VCaP (cell line): ENCODE measurements around the gene SORT1.
"Not testable (repeated sequence)": the region's sequence is repeated elsewhere in the genome, so short reads cannot be mapped to it uniquely, and the experiment has no call there.

Experiments used
- H3K27ac ChIP-seq: fragments of 450-650 bp; 2 replicates; pipeline ENCODE4 v1.5.1; 2017
- TF ChIP-seq, protein P1 (sequence below): fragments of 450-650 bp; conservative IDR thresholded peaks from 2 replicates; pipeline ENCODE4 v1.5.1; 2017; ENCODE audit warnings: mild to moderate bottlenecking, moderate library complexity

The SORT1 gene

DNA sequence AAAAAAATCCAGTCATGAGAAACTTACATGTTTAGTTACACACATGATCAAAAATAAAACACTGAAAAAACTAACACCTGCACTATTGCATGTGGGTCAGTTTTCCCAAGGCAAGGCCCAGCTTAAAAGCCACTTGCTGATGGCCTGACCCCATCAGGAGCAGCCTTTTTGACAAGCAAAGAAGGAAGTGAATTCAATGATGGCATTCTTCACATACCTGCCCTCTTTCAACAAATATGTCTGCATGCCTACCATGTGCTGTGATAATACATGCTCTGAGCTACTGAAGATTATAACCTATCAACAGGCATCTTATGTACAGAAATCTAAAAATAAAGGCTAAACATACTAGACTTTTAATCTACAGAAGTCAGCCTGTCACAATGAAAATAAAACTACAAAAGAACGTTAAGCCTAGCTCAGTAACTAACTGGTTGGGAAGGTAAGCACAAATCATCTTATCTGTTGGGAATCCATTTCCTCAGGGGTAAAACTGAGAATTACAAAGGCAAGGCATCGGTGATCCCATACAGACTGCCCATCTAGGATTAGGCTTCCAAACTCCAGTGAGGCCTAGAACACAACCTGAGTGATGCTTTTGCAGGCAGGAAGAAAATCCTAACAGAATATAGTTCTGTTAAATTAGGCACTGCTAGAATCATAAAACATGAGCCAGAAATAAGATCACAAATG lies 14.5 kb downstream of the SORT1 start:
- TF ChIP-seq, protein P1, sequence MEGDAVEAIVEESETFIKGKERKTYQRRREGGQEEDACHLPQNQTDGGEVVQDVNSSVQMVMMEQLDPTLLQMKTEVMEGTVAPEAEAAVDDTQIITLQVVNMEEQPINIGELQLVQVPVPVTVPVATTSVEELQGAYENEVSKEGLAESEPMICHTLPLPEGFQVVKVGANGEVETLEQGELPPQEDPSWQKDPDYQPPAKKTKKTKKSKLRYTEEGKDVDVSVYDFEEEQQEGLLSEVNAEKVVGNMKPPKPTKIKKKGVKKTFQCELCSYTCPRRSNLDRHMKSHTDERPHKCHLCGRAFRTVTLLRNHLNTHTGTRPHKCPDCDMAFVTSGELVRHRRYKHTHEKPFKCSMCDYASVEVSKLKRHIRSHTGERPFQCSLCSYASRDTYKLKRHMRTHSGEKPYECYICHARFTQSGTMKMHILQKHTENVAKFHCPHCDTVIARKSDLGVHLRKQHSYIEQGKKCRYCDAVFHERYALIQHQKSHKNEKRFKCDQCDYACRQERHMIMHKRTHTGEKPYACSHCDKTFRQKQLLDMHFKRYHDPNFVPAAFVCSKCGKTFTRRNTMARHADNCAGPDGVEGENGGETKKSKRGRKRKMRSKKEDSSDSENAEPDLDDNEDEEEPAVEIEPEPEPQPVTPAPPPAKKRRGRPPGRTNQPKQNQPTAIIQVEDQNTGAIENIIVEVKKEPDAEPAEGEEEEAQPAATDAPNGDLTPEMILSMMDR = no peak
- no peak overlapping the region for H3K27ac ChIP-seq

DNA sequence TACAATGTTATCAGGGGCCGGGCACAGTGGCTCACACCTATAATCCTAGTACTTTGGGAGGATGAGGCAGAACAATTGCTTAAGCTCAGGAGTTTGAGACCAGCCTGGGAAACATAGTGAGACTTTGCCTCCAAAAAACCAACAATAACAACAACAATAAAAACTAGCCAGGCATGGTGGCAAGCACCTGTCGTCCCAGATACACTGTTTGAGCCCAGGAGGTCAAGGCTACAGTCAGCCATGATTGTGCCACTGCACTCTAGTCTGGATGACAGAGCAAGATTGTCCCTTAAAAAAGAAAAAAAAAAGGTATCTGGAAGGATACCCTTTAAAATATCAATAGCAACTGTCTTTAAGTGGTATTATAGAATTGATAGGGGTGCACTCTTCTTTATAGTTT lies 16.1 kb downstream of the SORT1 start:
- TF ChIP-seq, protein P1 = no peak
- H3K27ac ChIP-seq = no peak overlapping the region

DNA sequence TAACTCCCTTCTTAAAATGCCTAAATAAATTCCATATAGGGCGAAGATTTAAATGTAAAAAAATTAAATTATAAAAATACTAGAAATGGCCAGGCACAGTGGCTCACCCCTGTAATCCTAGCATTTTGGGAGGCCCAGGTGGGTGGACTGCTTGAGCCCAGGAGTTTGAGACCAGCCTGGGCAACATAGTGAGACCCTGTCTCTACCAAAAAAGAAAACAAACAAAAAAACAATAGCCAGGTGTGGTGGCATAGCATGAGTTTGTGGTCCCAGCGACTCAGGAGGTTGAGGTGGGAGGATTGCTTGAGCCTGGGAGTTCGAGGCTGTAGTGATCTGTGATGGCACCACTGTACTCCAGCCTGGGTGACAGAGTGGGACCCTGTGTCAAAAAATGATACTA lies 17.8 kb downstream of the SORT1 start:
- TF ChIP-seq, protein P1 = no peak
- no peak overlapping the region for H3K27ac ChIP-seq

DNA sequence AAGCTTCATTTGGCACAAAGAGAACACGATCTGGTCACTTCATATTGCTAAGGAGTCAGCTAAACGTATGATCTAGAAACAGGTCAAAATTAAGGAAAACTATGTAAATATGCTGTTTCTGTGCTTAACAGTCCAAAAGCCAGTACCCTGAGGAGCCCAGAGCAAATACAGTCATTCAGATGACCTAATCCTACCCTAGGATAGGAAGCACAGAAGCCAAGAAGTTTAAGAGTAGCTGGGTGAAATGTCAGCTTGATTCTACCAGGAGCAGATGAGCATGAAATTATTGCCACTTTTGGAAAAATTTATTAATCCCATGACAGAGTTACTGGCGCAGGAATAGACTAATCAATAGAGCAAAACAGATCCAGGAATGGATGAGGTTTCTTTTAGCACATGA lies 18.3 kb downstream of the SORT1 start:
- H3K27ac ChIP-seq = no peak overlapping the region
- TF ChIP-seq, protein P1 = no peak

DNA sequence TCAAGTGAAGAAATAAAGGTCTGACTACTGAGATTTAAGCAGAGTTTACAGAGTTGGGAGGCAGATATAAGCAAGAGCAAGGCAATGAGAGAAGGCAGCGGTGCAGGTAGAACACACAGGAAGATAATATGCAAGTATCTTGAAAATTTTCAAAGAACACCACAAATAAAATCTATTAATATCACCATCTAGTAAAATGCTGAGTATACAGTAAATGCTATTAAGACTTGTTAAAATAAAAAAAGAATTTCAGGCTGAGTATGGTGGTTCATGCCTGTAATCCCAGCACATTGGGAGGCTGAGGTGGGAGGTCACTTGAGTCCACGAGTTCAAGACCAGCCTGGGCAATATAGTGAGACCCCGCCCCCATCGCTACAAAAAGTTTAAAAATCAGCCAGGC lies 20.0 kb downstream of the SORT1 start:
- no peak overlapping the region for H3K27ac ChIP-seq
- TF ChIP-seq, protein P1 = no peak

DNA sequence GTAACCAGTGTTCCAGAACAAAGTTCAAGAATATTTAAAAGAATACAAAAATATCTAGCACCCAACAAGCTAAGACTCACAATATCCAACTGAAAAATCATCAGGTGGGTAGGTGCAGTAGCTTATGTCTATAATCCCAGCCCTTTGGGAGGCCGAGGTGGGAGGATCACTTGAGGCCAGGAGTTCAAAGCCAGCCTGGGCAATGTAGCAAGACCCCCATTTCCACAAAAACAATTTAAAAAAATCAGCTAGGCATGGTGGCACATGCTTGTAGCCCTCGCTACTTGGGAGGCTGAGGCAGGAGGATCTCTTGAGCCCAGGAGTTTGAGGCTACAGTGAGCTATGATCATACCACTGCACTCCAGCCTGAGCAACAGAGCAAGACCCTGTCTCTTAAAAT lies 24.0 kb downstream of the SORT1 start:
- not testable (repeated sequence) for H3K27ac ChIP-seq

DNA sequence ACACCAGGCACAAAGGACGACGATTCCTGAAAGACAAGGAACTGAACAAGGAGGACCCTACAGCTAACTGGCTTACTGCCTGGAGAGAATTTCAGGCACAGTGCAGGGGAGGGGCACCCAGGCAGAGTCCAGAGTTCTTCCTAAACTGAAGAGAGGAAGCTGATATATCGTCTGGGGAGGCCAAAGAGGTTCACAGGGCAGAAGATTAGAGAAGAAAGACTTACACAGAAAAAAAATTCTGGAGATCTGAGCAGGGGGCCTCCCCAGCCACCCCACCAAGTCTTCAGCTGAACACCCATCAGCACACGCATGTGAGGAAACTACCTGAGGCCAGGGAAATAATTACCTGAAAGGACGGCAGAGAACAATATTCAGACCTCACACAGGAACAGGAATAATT lies 24.6 kb downstream of the SORT1 start:
- no peak overlapping the region for H3K27ac ChIP-seq
- TF ChIP-seq, protein P1 = no peak

DNA sequence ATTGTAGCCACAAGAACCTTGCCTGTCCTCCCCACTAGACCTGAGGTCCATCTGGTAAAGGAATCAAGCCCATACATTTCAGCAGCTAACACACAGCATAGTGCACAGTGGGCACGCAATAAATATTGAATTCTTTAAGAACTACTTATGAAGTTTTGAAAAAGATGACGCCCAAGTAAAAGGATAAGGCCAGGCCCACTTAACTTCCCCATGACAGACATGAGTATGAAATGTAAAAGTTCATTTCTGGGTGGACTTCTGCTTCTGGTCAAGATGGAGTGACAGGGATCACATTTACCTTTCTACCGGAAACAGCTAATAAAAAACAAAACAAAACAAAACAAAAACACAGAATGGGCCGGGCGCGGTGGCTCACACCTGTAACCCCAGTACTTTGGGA lies 25.4 kb downstream of the SORT1 start:
- H3K27ac ChIP-seq = no peak overlapping the region
- TF ChIP-seq, protein P1 = no peak
